Gastrocnemius medialis (tissue), 4 donors: ENCODE measurements around the gene SNX22. TPM values are rescaled to one million over a fixed set of nuclear protein-coding genes. Genes with fewer than 3 reads are reported as not detected.

ENCODE experiments used
- ATAC-seq, 2 donors: fragments of 150-250 bp; one replicate each; pipeline ENCODE4 v1.9.1; 2016
- DNase-seq, 2 donors: peaks; one replicate each; pipeline ENCODE4 v3.0.0-alpha.2; 2019
- H3K27ac ChIP-seq, 4 donors: fragments of 200-600 bp; sonication (generic); 1 replicate in 1 of 4; 2 replicates in 3 of 4; pipeline ENCODE4 v1.5.1; 2016 to 2018; ENCODE audit warnings: mild to moderate bottlenecking in 2 of 4, moderate library complexity in 1 of 4
- H3K27me3 ChIP-seq, 3 donors: fragments of 200-600 bp; sonication (generic) in 2 of 3; 1 replicate in 1 of 3; 2 replicates in 2 of 3; pipeline versions ENCODE4 v1.5.1 to v1.6.0; 2016 to 2019; ENCODE audit warnings: mild to moderate bottlenecking in 1 of 3, moderate library complexity in 1 of 3
- H3K36me3 ChIP-seq, 2 donors: fragments of 200-600 bp; sonication (generic) in 1 of 2; one replicate each; pipeline ENCODE4 v1.5.1; 2017 to 2018
- H3K4me1 ChIP-seq, 2 donors: fragments of 200-600 bp; sonication (generic) in 1 of 2; one replicate each; pipeline ENCODE4 v1.5.1; 2016 to 2017; ENCODE audit warnings: mild to moderate bottlenecking in 2 of 2
- H3K4me3 ChIP-seq, 4 donors: fragments of 200-600 bp; sonication (generic) in 3 of 4; 1 replicate in 1 of 4; 2 replicates in 3 of 4; pipeline ENCODE4 v1.5.1; 2016 to 2019; ENCODE audit warnings: mild to moderate bottlenecking in 2 of 4
- H3K9me3 ChIP-seq, 3 donors: fragments of 200-600 bp; sonication (generic) in 2 of 3; 1 replicate in 1 of 3; 2 replicates in 2 of 3; pipeline ENCODE4 v1.5.1; 2016 to 2019
- POLR2A ChIP-seq, 2 donors: fragments of 450-650 bp; IDR thresholded peaks; one replicate each; pipeline ENCODE4 v1.6.1; 2017; ENCODE audit warnings: antibody characterized with exemption in 2 of 2, mild to moderate bottlenecking in 2 of 2, moderate library complexity in 2 of 2
- in situ Hi-C, 4 donors: fragments of 200-750 bp; cut with MboI; loops; one replicate each; pipeline versions ENCODE4 v1.15.0 to v1.8.0; 2017; ENCODE audit warnings: low sequenced_read_pairs in 4 of 4
- intact Hi-C: fragments of 100-400 bp; cut with DNase I; formaldehyde crosslinking; loops from one replicate; pipeline ENCODE4 v1.15.1; 2023; ENCODE audit warnings: low total_unique reads
- total RNA-seq, 4 donors: library from RNA; depleted of rRNA; stranded (reverse); fragments of >200 nt; gene quantifications; one replicate each; pipeline versions ENCODE4 v1.1.0 to v1.2.3, GENCODE V29; 2016
- TF ChIP-seq, protein P1 (sequence below), 5 experiments: fragments of 450-650 bp in 3 of 5; fragments of 200-600 bp in 2 of 5; sonication (generic) in 2 of 5; IDR thresholded peaks in 4 of 5; conservative IDR thresholded peaks in 1 of 5; 1 replicate in 4 of 5; 2 replicates in 1 of 5; pipeline ENCODE4 v1.5.1; 2016 to 2019; ENCODE audit warnings: antibody characterized with exemption in 5 of 5, mild to moderate bottlenecking in 3 of 5, moderate library complexity in 3 of 5

The SNX22 gene
- total RNA-seq, 4 donors from 2014 or later = 0.09 to 0.87 TPM; not detected in 2

DNA sequence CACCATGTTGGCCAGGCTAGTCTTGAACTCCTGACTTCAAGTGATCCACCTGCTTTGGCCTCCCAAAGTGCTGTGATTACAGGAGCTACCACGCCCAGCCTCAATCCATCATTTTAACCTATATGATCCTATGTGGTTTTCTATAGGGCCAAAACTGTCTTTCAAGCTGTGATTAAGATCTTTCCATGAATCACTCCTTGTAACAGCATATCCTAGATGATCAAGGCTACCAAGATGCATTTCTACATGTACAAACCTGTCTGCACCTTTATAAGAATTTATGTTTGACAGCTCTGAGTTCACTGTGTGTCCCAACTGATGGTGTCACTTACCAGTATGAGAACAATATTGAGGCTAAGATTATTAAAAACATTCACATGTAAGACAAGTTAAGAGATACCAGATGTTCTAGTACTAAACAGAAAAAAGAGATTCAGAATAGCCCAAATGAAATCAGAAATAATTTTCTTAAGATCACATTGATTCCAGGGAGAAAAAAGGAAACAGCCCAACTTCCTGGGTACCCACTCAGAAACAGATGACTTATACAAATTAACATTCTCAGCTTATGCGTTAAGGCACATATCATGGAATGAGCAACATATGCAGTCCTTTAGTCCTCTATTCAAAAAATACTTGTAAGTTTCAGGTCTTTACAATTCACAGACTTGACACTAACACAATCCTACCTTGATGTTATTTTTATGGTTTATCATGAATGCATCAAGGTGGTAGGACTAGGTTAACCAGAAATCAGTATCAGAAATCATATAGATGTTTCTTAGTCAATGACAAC, 36.1 kb downstream of the SNX22 start:
- in situ Hi-C loops = no loop called here
- TF ChIP-seq, protein P1, sequence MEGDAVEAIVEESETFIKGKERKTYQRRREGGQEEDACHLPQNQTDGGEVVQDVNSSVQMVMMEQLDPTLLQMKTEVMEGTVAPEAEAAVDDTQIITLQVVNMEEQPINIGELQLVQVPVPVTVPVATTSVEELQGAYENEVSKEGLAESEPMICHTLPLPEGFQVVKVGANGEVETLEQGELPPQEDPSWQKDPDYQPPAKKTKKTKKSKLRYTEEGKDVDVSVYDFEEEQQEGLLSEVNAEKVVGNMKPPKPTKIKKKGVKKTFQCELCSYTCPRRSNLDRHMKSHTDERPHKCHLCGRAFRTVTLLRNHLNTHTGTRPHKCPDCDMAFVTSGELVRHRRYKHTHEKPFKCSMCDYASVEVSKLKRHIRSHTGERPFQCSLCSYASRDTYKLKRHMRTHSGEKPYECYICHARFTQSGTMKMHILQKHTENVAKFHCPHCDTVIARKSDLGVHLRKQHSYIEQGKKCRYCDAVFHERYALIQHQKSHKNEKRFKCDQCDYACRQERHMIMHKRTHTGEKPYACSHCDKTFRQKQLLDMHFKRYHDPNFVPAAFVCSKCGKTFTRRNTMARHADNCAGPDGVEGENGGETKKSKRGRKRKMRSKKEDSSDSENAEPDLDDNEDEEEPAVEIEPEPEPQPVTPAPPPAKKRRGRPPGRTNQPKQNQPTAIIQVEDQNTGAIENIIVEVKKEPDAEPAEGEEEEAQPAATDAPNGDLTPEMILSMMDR (IDR thresholded peaks at IDR 0.05 in 4 of 5, conservative IDR thresholded peaks at IDR 0.05 in 1 of 5) = no peak
- no peak for ATAC-seq
- H3K36me3 ChIP-seq = no peaks in the 10 kb centered on the region
- intact Hi-C loops = no loop called here
- no peak for DNase-seq
- H3K27me3 ChIP-seq = no peaks in the 10 kb centered on the region
- no peaks in the 10 kb centered on the region for H3K4me1 ChIP-seq
- H3K4me3 ChIP-seq = no peak overlapping the region
- no peak overlapping the region for H3K27ac ChIP-seq
- no peaks in the 10 kb centered on the region for H3K9me3 ChIP-seq

DNA sequence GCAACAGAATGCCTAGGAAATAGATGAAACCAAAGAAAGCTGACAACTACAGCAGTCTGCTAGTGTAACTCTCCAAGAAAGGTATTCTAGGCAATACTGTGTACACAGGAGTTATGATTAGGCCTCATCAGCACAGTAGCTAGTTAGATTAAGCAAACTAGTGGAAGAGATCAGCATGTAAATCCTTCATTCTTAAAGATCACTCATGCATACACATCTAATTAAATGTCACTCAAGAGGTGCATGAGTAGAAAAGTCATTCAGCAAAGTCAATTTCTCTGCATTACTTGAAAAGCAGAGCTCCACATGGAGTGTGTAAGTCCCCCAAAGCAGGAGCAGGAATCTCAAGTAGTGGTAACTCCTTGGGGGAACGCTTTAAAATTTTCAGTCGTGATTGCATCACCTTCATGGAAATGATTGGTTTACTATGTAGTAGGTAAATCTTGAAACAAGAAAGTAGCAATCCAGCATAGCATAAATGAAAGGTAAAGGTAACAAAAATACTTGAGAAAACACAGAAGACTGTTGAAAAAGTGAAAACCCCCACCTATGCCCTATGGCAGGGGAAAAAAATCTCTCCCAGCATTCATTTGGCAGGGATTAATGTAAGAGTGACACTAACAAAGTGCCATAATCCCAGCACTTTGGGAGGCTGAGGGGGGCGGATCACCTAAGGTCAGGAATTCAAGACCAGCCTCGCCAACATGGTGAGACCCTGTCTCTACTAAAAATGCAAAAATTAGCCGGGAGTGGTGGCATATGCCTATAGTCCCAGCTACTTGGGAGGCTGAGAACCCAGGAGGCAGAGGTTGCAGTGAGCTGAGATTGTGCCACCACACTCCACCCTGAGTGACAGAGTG, 40.7 kb downstream of the SNX22 start:
- no peak for DNase-seq
- ATAC-seq = no peak
- H3K27me3 ChIP-seq = no peaks in the 10 kb centered on the region
- H3K27ac ChIP-seq = no peak overlapping the region
- TF ChIP-seq, protein P1 (IDR thresholded peaks at IDR 0.05 in 4 of 5, conservative IDR thresholded peaks at IDR 0.05 in 1 of 5) = no peak
- no peak for TF ChIP-seq POLR2A (IDR thresholded peaks at IDR 0.05)
- in situ Hi-C loops (no loop called here), intact Hi-C loops (no loop called here)
- H3K36me3 ChIP-seq = peaks cover 0 to 14% of the 10 kb centered on the region in 2 donors
- H3K9me3 ChIP-seq = no peaks in the 10 kb centered on the region
- no peak overlapping the region for H3K4me3 ChIP-seq
- H3K4me1 ChIP-seq = no peaks in the 10 kb centered on the region

DNA sequence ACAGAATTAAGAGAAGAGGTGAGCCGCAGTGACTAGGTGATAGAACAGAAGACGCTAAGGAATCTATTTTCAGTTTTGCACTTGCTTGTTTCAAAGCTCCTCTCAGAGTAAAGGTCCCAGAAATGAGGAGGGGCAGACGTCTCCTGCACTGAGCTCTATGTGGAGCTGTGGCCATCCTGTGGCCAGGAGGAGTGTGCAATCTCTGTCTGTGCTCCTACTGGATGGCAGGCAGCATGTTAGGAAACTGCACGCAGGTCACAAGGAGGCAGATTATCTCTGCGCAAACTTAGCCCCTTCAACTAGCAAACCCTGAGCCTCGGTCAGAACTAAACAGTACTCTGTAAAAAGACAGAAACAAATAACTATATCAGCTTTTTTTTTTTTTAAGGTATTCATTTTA, 42.4 kb downstream of the SNX22 start:
- no peak for DNase-seq
- no peaks in the 10 kb centered on the region for H3K9me3 ChIP-seq
- H3K4me1 ChIP-seq = no peaks in the 10 kb centered on the region
- ATAC-seq = no peak
- intact Hi-C loops (no loop called here), in situ Hi-C loops (no loop called here)
- no peak overlapping the region for H3K4me3 ChIP-seq
- peaks cover 0 to 14% of the 10 kb centered on the region in 2 donors for H3K36me3 ChIP-seq
- no peaks in the 10 kb centered on the region for H3K27me3 ChIP-seq
- TF ChIP-seq POLR2A (IDR thresholded peaks at IDR 0.05) = no peak
- TF ChIP-seq, protein P1 (IDR thresholded peaks at IDR 0.05 in 4 of 5, conservative IDR thresholded peaks at IDR 0.05 in 1 of 5) = no peak
- H3K27ac ChIP-seq = no peak overlapping the region

DNA sequence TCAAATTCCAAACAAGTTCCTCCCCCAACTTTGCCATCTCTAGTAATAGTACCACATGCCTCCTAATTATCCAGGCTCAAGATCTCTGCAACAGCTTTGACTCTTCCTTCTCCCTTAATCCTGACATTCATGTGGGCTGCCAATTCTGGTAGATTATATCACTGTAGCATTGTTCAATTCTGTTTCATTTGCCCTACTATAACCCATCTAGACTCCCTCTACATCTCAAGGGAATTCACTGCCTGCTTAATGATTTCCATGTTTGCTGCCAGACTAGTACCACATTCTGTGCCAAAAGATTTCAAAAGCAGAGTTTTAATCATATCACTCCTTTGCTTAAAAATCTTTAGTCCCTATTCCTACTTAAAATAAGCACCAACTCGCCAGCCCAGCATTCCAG, 45.9 kb downstream of the SNX22 start:
- H3K36me3 ChIP-seq = peaks cover 0 to 30% of the 10 kb centered on the region in 2 donors
- in situ Hi-C loops = no loop called here
- H3K4me3 ChIP-seq = no peak overlapping the region
- H3K9me3 ChIP-seq = no peaks in the 10 kb centered on the region
- H3K4me1 ChIP-seq = no peaks in the 10 kb centered on the region
- DNase-seq (no peak), ATAC-seq (no peak)
- TF ChIP-seq, protein P1 (IDR thresholded peaks at IDR 0.05 in 4 of 5, conservative IDR thresholded peaks at IDR 0.05 in 1 of 5) = no peak
- TF ChIP-seq POLR2A (IDR thresholded peaks at IDR 0.05) = no peak
- H3K27ac ChIP-seq = no peak overlapping the region
- intact Hi-C loops = no loop called here
- H3K27me3 ChIP-seq = no peaks in the 10 kb centered on the region
